ENCODE results near the gene NEMP2.

DNA sequence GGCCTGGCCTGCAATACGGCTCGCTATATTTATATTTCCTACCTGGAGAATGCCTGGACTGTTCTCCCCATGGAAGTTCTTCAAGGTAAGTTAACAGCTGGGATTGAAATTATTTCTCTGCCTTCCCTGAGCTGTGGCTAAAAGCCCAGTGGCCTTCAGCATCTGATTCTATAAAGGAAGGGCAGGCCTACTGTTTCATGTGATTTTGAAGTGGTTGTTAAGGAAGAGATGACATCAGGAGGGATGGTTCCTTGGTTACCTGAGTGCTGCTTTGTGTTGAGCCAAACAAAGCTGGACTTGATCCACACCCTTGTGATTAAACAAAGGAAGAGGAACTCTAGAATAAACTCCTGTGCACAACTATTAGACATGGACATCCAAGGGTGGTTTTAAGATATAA is 64.8 kb downstream of the NEMP2 start:
- TF ChIP-seq, protein P1, sequence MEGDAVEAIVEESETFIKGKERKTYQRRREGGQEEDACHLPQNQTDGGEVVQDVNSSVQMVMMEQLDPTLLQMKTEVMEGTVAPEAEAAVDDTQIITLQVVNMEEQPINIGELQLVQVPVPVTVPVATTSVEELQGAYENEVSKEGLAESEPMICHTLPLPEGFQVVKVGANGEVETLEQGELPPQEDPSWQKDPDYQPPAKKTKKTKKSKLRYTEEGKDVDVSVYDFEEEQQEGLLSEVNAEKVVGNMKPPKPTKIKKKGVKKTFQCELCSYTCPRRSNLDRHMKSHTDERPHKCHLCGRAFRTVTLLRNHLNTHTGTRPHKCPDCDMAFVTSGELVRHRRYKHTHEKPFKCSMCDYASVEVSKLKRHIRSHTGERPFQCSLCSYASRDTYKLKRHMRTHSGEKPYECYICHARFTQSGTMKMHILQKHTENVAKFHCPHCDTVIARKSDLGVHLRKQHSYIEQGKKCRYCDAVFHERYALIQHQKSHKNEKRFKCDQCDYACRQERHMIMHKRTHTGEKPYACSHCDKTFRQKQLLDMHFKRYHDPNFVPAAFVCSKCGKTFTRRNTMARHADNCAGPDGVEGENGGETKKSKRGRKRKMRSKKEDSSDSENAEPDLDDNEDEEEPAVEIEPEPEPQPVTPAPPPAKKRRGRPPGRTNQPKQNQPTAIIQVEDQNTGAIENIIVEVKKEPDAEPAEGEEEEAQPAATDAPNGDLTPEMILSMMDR (IDR thresholded peaks at IDR 0.05; ENCODE audit: control extremely low read depth in 1 of 3, insufficient read depth in 1 of 3, low read depth in 1 of 3, low read length in 3 of 3): no peak
- TF ChIP-seq POLR2A (IDR thresholded peaks at IDR 0.05; ENCODE audit: control extremely low read depth in 1 of 2, low read depth in 2 of 2, low read length in 2 of 2): no peak
- TF ChIP-seq CEBPB (IDR thresholded peaks at IDR 0.05; ENCODE audit: low read depth, low read length): no peak
- TF ChIP-seq TAF1 (IDR thresholded peaks at IDR 0.05; ENCODE audit: low read depth, low read length): no peak
- TF ChIP-seq TBP (IDR thresholded peaks at IDR 0.05; ENCODE audit: low read depth, low read length): no peak
- no peak for TF ChIP-seq POLR2AphosphoS5 (IDR thresholded peaks at IDR 0.05; ENCODE audit: low read depth, low read length)
- TF ChIP-seq SP1 (IDR thresholded peaks at IDR 0.05; ENCODE audit: low read depth, low read length): no peak
- no peak for TF ChIP-seq PHF8 (conservative IDR thresholded peaks at IDR 0.05; ENCODE audit: low read depth, low read length)

Data from H1 (cell line).